Measurements from ENCODE around the gene NSUN3. TPM values are rescaled to one million over a fixed set of nuclear protein-coding genes. Genes with fewer than 3 reads are reported as not detected.

NSUN3 gene
- total and polyA plus RNA-seq, 2 of the 4 experiments (the other 2 are of a cell fraction): 4.9 to 6.8 TPM

GRCh38 chr3:94136133-94136532 is 73.3 kb downstream of the NSUN3 start:
- Histone ChIP-seq H3K4me2 (ENCODE audit: low read depth, low read length) (no peak overlapping the region), H3K27ac (ENCODE audit: insufficient read depth, low read length) (no peak overlapping the region), H2AK9ac (replicated peaks; ENCODE audit: low read depth, low read length, poor library complexity) (no peak overlapping the region), H3K14ac (replicated peaks; ENCODE audit: low read depth, low read length) (no peak overlapping the region), H3K4me1 (ENCODE audit: control insufficient read depth, insufficient read depth, low read length) (no peaks in the 10 kb centered on the region), H4K8ac (ENCODE audit: low read depth in 2 of 2, low read length in 2 of 2) (no peak overlapping the region), H3K4me3 (ENCODE audit: insufficient read depth, low read depth, low read length) (no peak overlapping the region), H2BK120ac (ENCODE audit: low read depth, low read length) (no peak overlapping the region), H3K27me3 (ENCODE audit: control insufficient read depth, insufficient read depth, low read length) (no peaks in the 10 kb centered on the region), H3K23ac (ENCODE audit: low read depth, low read length) (no peak overlapping the region), H4K5ac (ENCODE audit: low read depth, low read length) (no peak overlapping the region), H3K9me1 (ENCODE audit: insufficient read depth, low read length) (no peaks in the 10 kb centered on the region), H2AFZ (replicated peaks; ENCODE audit: low read length, poor library complexity) (no peak overlapping the region), H3K79me1 (ENCODE audit: low read depth in 1 of 2, low read length in 2 of 2) (no peaks in the 10 kb centered on the region), H2BK15ac (ENCODE audit: low read depth, low read length) (no peak overlapping the region), H2AK5ac (ENCODE audit: low read depth, low read length) (no peak overlapping the region), H3K36me3 (ENCODE audit: control insufficient read depth, insufficient read depth, low read length) (no peaks in the 10 kb centered on the region), H4K20me1 (ENCODE audit: insufficient read depth, low read length) (no peaks in the 10 kb centered on the region), H3K9ac (ENCODE audit: low read depth, low read length) (no peak overlapping the region), H2BK20ac (ENCODE audit: low read depth, low read length) (no peak overlapping the region), H3K9me3 (ENCODE audit: control insufficient read depth, insufficient read depth, low read length) (no peaks in the 10 kb centered on the region), H3K18ac (ENCODE audit: low read depth, low read length) (no peak overlapping the region), H3K4ac (ENCODE audit: low read depth, low read length) (no peak overlapping the region), H4K91ac (ENCODE audit: insufficient read depth, low read depth, low read length) (no peak overlapping the region), H3K56ac (ENCODE audit: extremely low read depth, insufficient read depth, low read length) (no peak overlapping the region), H2BK5ac (ENCODE audit: low read depth, low read length, poor library complexity, severe bottlenecking) (no peak overlapping the region)
- TF ChIP-seq SMC3 (IDR thresholded peaks at IDR 0.05; ENCODE audit: low read depth, low read length) (no peak), ELK1 (IDR thresholded peaks at IDR 0.05; ENCODE audit: borderline replicate concordance, low read depth, low read length) (no peak), NFE2L2 (IDR thresholded peaks at IDR 0.05; ENCODE audit: low read depth, low read length) (no peak), RCOR1 (IDR thresholded peaks at IDR 0.05; ENCODE audit: insufficient replicate concordance, low read length) (no peak), FOS (IDR thresholded peaks at IDR 0.05; ENCODE audit: low read depth, low read length) (no peak), USF2 (IDR thresholded peaks at IDR 0.05; ENCODE audit: low read depth, low read length) (no peak), BHLHE40 (IDR thresholded peaks at IDR 0.05; ENCODE audit: low read depth, low read length) (no peak), POLR2A (IDR thresholded peaks at IDR 0.05; ENCODE audit: low read depth, low read length) (no peak), MXI1 (IDR thresholded peaks at IDR 0.05; ENCODE audit: borderline replicate concordance, low read depth, low read length) (no peak)
- in situ Hi-C loops (cut with MboI; ENCODE audit: low sequenced_read_pairs): no loop called here
- WGBS, 2 experiments (ENCODE audit: extremely low coverage in 2 of 2, insufficient read length in 1 of 2): no CpG with 5 or more reads among the region's 1 CpG
- ATAC-seq (ENCODE audit: low read depth) (no peak), DNase-seq (no peak)
- CTCF ChIA-PET: no interaction called here
- dilution Hi-C loops (cut with HindIII; ENCODE audit: low sequenced_read_pairs, unreplicated experiment): no loop called here
- intact Hi-C loops (cut with micrococcal nuclease): no loop called here
- POLR2A ChIA-PET (ENCODE audit: unreplicated experiment): no interaction called here
- no TSS peak for BruUV-seq (replicated peaks)
